ENCODE results near the gene RPUSD1.

The RPUSD1 gene

DNA sequence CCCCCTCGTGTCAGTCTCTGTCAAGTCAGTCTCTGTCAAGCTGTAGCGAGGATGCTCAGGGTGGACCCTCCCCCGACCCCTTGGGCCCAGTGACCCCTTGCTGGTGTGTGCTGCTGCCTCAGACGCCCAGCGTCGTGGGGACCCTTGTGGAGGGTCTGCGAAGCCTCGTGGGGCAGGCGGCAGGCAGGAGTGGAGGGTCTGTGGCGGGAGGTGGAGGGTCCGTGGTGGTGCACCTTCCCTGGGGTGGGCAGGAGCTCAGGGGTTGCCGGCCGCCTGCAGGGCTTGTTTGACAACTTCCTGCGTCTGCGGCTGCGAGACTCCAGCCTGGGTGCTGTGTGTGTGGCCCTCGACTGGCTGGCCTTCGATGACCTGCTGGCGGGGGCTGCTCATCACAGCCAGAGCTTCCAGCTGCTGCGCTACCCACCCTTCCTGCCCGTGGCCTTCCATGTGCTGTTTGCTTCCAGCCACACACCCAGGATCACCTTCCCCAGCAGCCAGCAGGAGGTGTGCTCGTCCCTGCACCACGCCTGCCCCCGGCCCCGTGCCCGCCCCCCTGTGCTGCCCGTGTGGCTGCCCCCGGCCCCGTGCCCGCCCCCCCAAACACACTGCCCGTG, 6.8 kb upstream of the RPUSD1 start:
- H3K9me3 ChIP-seq (ENCODE audit: control extremely low read depth in 1 of 5, control insufficient read depth in 4 of 5, insufficient read depth in 2 of 5, low read depth in 1 of 5, low read length in 4 of 5) = peaks cover 0 to 2% (median 0%) of the 10 kb centered on the region in 5 experiments
- H3K27me3 ChIP-seq (replicated peaks in 2 of 5; ENCODE audit: control insufficient read depth in 4 of 5, insufficient read depth in 5 of 5, low read length in 4 of 5) = peaks cover 0 to 22% (median 3%) of the 10 kb centered on the region in 5 experiments
- no peak for DNase-seq
- POLR2A ChIA-PET = no interaction called here
- no peaks in the 10 kb centered on the region for H3K4me1 ChIP-seq (ENCODE audit: control extremely low read depth in 1 of 4, control insufficient read depth in 4 of 4, insufficient read depth in 4 of 4, low read length in 3 of 4)
- CTCF ChIA-PET = no interaction called here
- 94% methylated on average over 21 of the region's 31 CpGs for WGBS (ENCODE audit: insufficient coverage)
- H3K4me3 ChIP-seq (ENCODE audit: control insufficient read depth in 1 of 7, extremely low read depth in 1 of 7, insufficient read depth in 4 of 7, low read depth in 2 of 7, low read length in 6 of 7) = no peak overlapping the region
- no peak overlapping the region for H3K27ac ChIP-seq (ENCODE audit: insufficient read depth in 1 of 2, low read depth in 1 of 2, low read length in 2 of 2, poor library complexity in 1 of 2, severe bottlenecking in 2 of 2)
- H3K36me3 ChIP-seq (ENCODE audit: control insufficient read depth in 4 of 4, insufficient read depth in 4 of 4, low read length in 3 of 4) = peaks cover 5 to 61% (median 34%) of the 10 kb centered on the region in 4 experiments

DNA sequence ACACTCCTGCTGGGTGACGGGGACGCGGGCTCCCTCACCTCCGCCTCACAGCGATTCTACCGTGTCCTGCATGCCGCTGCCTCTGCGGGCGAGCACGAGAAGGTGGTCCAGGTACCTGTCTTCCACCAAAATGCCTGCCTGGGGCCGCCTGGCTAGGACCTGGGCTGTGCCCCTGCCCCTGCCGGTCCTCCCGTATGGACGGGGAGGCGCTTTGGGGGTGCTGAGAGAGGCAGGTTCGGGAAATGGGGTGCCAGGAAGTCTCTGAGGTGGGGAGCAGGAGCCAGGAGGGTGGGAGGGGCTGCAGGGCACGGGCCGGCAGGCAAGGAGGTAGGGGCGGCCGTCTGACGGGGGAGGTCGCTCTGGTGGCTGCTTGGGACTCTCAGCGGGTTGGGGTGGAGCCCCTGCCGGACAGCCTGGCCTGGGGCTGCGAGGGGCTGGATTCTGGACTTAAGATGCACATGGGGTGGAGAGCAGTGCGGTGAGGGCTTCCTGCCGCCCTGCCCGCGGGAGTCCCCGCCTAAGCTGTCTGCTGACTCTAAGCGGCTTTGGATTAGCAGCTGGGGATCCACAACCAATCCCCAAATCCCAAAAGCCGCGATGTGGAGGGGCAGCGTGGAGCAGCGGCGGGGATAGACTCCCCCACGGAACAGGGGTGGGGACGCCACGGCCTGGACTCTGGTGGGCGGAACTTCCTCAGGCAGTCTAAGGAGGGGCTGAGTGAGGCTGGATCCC, 6.1 kb upstream of the RPUSD1 start:
- 96% methylated on average over 27 of the region's 40 CpGs for WGBS (ENCODE audit: insufficient coverage)
- CTCF ChIA-PET = no interaction called here
- peaks cover 0 to 16% (median 0%) of the 10 kb centered on the region in 5 experiments for H3K27me3 ChIP-seq (replicated peaks in 2 of 5; ENCODE audit: control insufficient read depth in 4 of 5, insufficient read depth in 5 of 5, low read length in 4 of 5)
- POLR2A ChIA-PET = no interaction called here
- no peak overlapping the region for H3K27ac ChIP-seq (ENCODE audit: insufficient read depth in 1 of 2, low read depth in 1 of 2, low read length in 2 of 2, poor library complexity in 1 of 2, severe bottlenecking in 2 of 2)
- peaks cover 5 to 62% (median 35%) of the 10 kb centered on the region in 4 experiments for H3K36me3 ChIP-seq (ENCODE audit: control insufficient read depth in 4 of 4, insufficient read depth in 4 of 4, low read length in 3 of 4)
- DNase-seq = no peak
- peaks cover 0 to 5% (median 4%) of the 10 kb centered on the region in 4 experiments for H3K4me1 ChIP-seq (ENCODE audit: control extremely low read depth in 1 of 4, control insufficient read depth in 4 of 4, insufficient read depth in 4 of 4, low read length in 3 of 4)
- H3K9me3 ChIP-seq (ENCODE audit: control extremely low read depth in 1 of 5, control insufficient read depth in 4 of 5, insufficient read depth in 2 of 5, low read depth in 1 of 5, low read length in 4 of 5) = peaks cover 0 to 2% (median 0%) of the 10 kb centered on the region in 5 experiments
- no peak overlapping the region for H3K4me3 ChIP-seq (ENCODE audit: control insufficient read depth in 1 of 7, extremely low read depth in 1 of 7, insufficient read depth in 4 of 7, low read depth in 2 of 7, low read length in 6 of 7)

DNA sequence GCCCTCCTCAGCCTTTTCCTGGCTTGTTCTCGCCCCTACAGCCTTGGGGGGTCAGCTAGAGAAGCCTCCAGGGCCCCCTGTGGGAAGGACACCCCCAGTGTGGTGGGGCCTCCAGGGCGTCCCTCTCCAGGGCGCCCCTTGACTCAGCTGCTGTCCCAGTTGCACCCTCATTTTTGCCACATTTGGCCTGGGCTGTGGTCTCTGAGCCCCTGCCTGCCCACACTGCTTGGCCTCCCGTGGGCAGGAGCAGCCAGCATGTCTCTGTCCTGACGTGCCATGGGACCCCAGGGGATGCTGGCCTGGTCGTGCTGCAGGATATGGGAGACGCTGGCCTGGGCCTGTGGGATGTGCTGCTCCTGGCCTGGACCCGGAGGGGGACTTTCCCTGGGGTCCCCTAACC, 5.2 kb upstream of the RPUSD1 start:
- WGBS (ENCODE audit: insufficient coverage) = 95% methylated on average over 8 of the region's 8 CpGs
- CTCF ChIA-PET = no interaction called here
- H3K4me3 ChIP-seq (ENCODE audit: control insufficient read depth in 1 of 7, extremely low read depth in 1 of 7, insufficient read depth in 4 of 7, low read depth in 2 of 7, low read length in 6 of 7) = no peak overlapping the region
- no peak overlapping the region for H3K27ac ChIP-seq (ENCODE audit: insufficient read depth in 1 of 2, low read depth in 1 of 2, low read length in 2 of 2, poor library complexity in 1 of 2, severe bottlenecking in 2 of 2)
- H3K27me3 ChIP-seq (replicated peaks in 2 of 5; ENCODE audit: control insufficient read depth in 4 of 5, insufficient read depth in 5 of 5, low read length in 4 of 5) = peaks cover 0 to 7% (median 0%) of the 10 kb centered on the region in 5 experiments
- POLR2A ChIA-PET = no interaction called here
- peaks cover 5 to 62% (median 35%) of the 10 kb centered on the region in 4 experiments for H3K36me3 ChIP-seq (ENCODE audit: control insufficient read depth in 4 of 4, insufficient read depth in 4 of 4, low read length in 3 of 4)
- H3K4me1 ChIP-seq (ENCODE audit: control extremely low read depth in 1 of 4, control insufficient read depth in 4 of 4, insufficient read depth in 4 of 4, low read length in 3 of 4) = peaks cover 0 to 12% (median 11%) of the 10 kb centered on the region in 4 experiments
- no peak for DNase-seq
- H3K9me3 ChIP-seq (ENCODE audit: control extremely low read depth in 1 of 5, control insufficient read depth in 4 of 5, insufficient read depth in 2 of 5, low read depth in 1 of 5, low read length in 4 of 5) = peaks cover 0 to 2% (median 0%) of the 10 kb centered on the region in 5 experiments

DNA sequence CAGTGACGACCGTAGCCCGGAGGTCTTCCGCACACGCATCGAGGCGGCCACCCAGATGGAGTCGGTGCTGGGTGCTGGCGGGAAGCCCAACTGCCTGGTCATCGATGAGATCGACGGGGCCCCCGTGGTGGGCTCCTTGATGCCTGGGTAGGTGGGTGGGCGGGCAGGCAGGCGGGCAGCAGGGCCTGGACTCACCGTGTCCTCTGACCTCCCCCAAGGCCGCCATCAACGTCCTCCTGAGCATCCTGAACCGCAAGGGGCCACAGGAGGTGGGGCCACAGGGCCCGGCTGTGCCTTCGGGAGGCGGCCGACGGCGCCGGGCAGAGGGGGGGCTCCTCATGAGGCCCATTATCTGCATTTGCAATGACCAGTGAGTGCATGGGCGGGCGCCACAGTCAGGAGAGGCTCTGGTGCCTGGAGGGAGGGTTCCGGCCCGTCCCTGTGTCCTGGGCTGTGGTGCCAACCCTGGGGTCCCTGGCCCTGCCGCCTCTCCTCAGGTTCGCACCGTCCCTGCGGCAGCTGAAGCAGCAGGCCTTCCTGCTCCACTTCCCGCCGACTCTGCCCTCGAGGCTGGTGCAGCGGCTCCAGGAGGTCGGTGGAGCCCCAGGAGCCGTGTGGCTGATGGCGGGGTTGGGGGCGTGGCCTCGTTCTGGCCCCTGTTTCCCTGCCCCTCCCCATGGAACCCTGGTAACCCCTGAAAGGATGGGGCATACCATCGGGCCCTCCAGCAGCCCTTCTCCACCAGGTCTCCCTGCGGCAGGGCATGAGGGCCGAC, 4.2 kb upstream of the RPUSD1 start:
- Histone ChIP-seq H3K27me3 (replicated peaks in 2 of 5; ENCODE audit: control insufficient read depth in 4 of 5, insufficient read depth in 5 of 5, low read length in 4 of 5) (no peaks in the 10 kb centered on the region), H3K27ac (ENCODE audit: insufficient read depth in 1 of 2, low read depth in 1 of 2, low read length in 2 of 2, poor library complexity in 1 of 2, severe bottlenecking in 2 of 2) (no peak overlapping the region), H3K36me3 (ENCODE audit: control insufficient read depth in 4 of 4, insufficient read depth in 4 of 4, low read length in 3 of 4) (peaks cover 5 to 60% (median 31%) of the 10 kb centered on the region in 4 experiments), H3K4me3 (ENCODE audit: control insufficient read depth in 1 of 7, extremely low read depth in 1 of 7, insufficient read depth in 4 of 7, low read depth in 2 of 7, low read length in 6 of 7) (no peak overlapping the region), H3K4me1 (ENCODE audit: control extremely low read depth in 1 of 4, control insufficient read depth in 4 of 4, insufficient read depth in 4 of 4, low read length in 3 of 4) (peaks cover 0 to 17% (median 15%) of the 10 kb centered on the region in 4 experiments), H3K9me3 (ENCODE audit: control extremely low read depth in 1 of 5, control insufficient read depth in 4 of 5, insufficient read depth in 2 of 5, low read depth in 1 of 5, low read length in 4 of 5) (no peaks in the 10 kb centered on the region)
- 95% methylated on average over 36 of the region's 46 CpGs for WGBS (ENCODE audit: insufficient coverage)
- ChIA-PET CTCF (no interaction called here), POLR2A (no interaction called here)
- DNase-seq = no peak

DNA sequence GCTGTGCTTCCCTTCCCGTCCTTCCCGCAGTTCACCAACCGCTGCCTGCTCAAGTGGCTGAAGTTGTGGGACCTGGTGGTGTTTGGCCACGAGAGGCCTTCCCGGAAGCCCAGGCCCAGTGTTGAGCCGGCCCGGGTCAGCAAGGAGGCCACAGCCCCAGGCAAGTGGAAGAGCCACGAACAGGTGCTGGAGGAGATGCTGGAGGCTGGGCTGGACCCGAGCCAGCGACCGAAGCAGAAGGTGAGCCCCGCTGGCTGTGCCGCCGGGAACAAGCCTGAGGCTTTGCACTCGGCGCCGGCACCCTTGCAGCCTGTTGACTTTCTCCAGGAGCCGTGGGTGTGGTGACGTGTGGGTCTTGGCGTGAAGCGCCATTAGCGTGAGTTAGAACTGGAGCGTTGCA, 3.0 kb upstream of the RPUSD1 start:
- H3K27ac ChIP-seq (ENCODE audit: insufficient read depth in 1 of 2, low read depth in 1 of 2, low read length in 2 of 2, poor library complexity in 1 of 2, severe bottlenecking in 2 of 2) = no peak overlapping the region
- H3K36me3 ChIP-seq (ENCODE audit: control insufficient read depth in 4 of 4, insufficient read depth in 4 of 4, low read length in 3 of 4) = peaks cover 5 to 58% (median 33%) of the 10 kb centered on the region in 4 experiments
- POLR2A ChIA-PET = no interaction called here
- peaks cover 0 to 22% (median 21%) of the 10 kb centered on the region in 4 experiments for H3K4me1 ChIP-seq (ENCODE audit: control extremely low read depth in 1 of 4, control insufficient read depth in 4 of 4, insufficient read depth in 4 of 4, low read length in 3 of 4)
- no peaks in the 10 kb centered on the region for H3K9me3 ChIP-seq (ENCODE audit: control extremely low read depth in 1 of 5, control insufficient read depth in 4 of 5, insufficient read depth in 2 of 5, low read depth in 1 of 5, low read length in 4 of 5)
- H3K27me3 ChIP-seq (replicated peaks in 2 of 5; ENCODE audit: control insufficient read depth in 4 of 5, insufficient read depth in 5 of 5, low read length in 4 of 5) = no peaks in the 10 kb centered on the region
- DNase-seq = no peak
- 97% methylated on average over 23 of the region's 23 CpGs for WGBS (ENCODE audit: insufficient coverage)
- CTCF ChIA-PET = no interaction called here
- H3K4me3 ChIP-seq (ENCODE audit: control insufficient read depth in 1 of 7, extremely low read depth in 1 of 7, insufficient read depth in 4 of 7, low read depth in 2 of 7, low read length in 6 of 7) = no peak overlapping the region

DNA sequence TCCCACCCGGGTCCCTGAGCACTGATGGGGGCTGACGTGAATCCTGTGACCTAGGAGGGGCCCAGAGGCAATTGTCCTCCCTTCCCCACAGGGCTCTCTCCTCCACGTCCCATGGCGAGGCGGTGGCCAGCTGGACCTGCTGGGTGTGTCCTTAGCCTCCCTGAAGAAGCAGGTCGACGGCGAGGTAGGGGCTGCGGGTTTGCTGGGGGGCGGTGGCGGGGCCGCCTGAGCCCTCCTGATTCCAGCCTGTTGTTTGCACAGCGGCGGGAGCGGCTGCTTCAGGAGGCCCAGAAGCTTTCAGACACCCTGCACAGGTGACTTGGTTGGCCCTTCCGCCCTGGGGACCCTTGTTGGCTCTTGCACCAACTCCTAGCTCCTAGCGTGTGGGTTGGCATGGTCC, 1.9 kb upstream of the RPUSD1 start:
- Histone ChIP-seq H3K4me3 (ENCODE audit: control insufficient read depth in 1 of 7, extremely low read depth in 1 of 7, insufficient read depth in 4 of 7, low read depth in 2 of 7, low read length in 6 of 7) (no peak overlapping the region), H3K27ac (ENCODE audit: insufficient read depth in 1 of 2, low read depth in 1 of 2, low read length in 2 of 2, poor library complexity in 1 of 2, severe bottlenecking in 2 of 2) (no peak overlapping the region), H3K36me3 (ENCODE audit: control insufficient read depth in 4 of 4, insufficient read depth in 4 of 4, low read length in 3 of 4) (peaks cover 5 to 63% (median 34%) of the 10 kb centered on the region in 4 experiments), H3K9me3 (ENCODE audit: control extremely low read depth in 1 of 5, control insufficient read depth in 4 of 5, insufficient read depth in 2 of 5, low read depth in 1 of 5, low read length in 4 of 5) (no peaks in the 10 kb centered on the region), H3K4me1 (ENCODE audit: control extremely low read depth in 1 of 4, control insufficient read depth in 4 of 4, insufficient read depth in 4 of 4, low read length in 3 of 4) (peaks cover 0 to 27% (median 22%) of the 10 kb centered on the region in 4 experiments), H3K27me3 (replicated peaks in 2 of 5; ENCODE audit: control insufficient read depth in 4 of 5, insufficient read depth in 5 of 5, low read length in 4 of 5) (no peaks in the 10 kb centered on the region)
- 99% methylated on average over 17 of the region's 17 CpGs for WGBS (ENCODE audit: insufficient coverage)
- POLR2A ChIA-PET = no interaction called here
- no peak for DNase-seq
- CTCF ChIA-PET = interaction anchor here (8.1 kb wide), 1 partner anchor 78 kb away, joined by 104 read pairs; no protein-coding TSS in a partner anchor

All from common myeloid progenitor, CD34-positive (primary cell).